ENCODE measurements around the gene LMO2.

Gene LMO2

GRCh38 chr11:33889821-33890378, 2.0 kb downstream of the LMO2 start:
- DNase-seq: no peak
- H3K4me3 ChIP-seq (ENCODE audit: insufficient read depth, low read depth, low read length, poor library complexity, severe bottlenecking): no peak overlapping the region
- peaks cover 6% of the 10 kb centered on the region for H3K27me3 ChIP-seq (replicated peaks; ENCODE audit: control insufficient read depth, insufficient read depth, low read length, poor library complexity, severe bottlenecking)
- H3K9me3 ChIP-seq (ENCODE audit: control insufficient read depth, low read length): no peaks in the 10 kb centered on the region
- H3K4me1 ChIP-seq (ENCODE audit: control insufficient read depth, insufficient read depth, low read length, poor library complexity, severe bottlenecking): peaks cover 15% of the 10 kb centered on the region
- H3K36me3 ChIP-seq (ENCODE audit: control insufficient read depth, insufficient read depth, low read length): no peaks in the 10 kb centered on the region
- H3K27ac ChIP-seq (ENCODE audit: insufficient read depth, low read length, poor library complexity, severe bottlenecking): no peak overlapping the region

DNA sequence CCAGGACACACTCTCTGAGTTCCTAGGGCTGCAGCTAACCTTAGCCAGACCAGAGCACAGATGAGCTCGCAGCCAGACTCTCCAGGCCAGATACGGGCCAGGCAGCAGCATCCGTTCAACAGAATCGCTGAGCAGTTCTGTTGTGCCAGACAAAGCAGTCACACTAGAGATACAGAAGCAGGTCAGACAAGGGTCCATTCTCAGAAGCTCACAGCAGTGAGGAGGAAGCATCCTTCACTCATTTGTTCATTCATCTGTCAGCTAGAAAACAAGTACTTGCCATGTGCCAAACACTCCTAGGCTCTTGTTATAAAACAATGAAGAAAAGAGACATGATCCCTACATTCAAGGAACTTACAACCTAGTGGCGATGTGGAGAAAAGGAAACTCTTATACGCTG, 2.6 kb downstream of the LMO2 start:
- no peak overlapping the region for H3K4me3 ChIP-seq (ENCODE audit: insufficient read depth, low read depth, low read length, poor library complexity, severe bottlenecking)
- H3K36me3 ChIP-seq (ENCODE audit: control insufficient read depth, insufficient read depth, low read length): no peaks in the 10 kb centered on the region
- DNase-seq: no peak
- H3K27ac ChIP-seq (ENCODE audit: insufficient read depth, low read length, poor library complexity, severe bottlenecking): no peak overlapping the region
- H3K27me3 ChIP-seq (replicated peaks; ENCODE audit: control insufficient read depth, insufficient read depth, low read length, poor library complexity, severe bottlenecking): peaks cover 8% of the 10 kb centered on the region
- no peaks in the 10 kb centered on the region for H3K9me3 ChIP-seq (ENCODE audit: control insufficient read depth, low read length)
- peaks cover 13% of the 10 kb centered on the region for H3K4me1 ChIP-seq (ENCODE audit: control insufficient read depth, insufficient read depth, low read length, poor library complexity, severe bottlenecking)

DNA sequence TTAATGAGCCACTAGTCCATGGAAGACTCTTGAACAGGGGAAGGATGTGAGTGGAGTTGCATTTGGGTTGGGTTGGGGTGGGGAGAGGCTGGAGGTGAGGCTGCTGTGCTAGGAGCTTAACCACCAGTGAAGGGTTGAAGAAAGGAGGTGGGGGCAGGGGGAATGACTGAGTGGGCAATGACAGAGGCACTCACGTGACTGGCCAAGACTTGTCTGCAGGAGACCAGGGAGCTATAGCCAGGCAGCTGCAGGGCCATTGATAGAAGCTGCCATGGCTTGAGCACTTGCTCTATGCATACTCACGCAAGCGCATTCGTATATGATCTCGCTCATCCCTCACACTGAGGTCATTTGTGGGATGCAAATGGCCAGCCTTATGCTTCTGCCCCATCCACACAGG, 4.0 kb downstream of the LMO2 start:
- H3K9me3 ChIP-seq (ENCODE audit: control insufficient read depth, low read length): no peaks in the 10 kb centered on the region
- no peak overlapping the region for H3K4me3 ChIP-seq (ENCODE audit: insufficient read depth, low read depth, low read length, poor library complexity, severe bottlenecking)
- H3K36me3 ChIP-seq (ENCODE audit: control insufficient read depth, insufficient read depth, low read length): no peaks in the 10 kb centered on the region
- H3K27me3 ChIP-seq (replicated peaks; ENCODE audit: control insufficient read depth, insufficient read depth, low read length, poor library complexity, severe bottlenecking): peaks cover 14% of the 10 kb centered on the region
- H3K27ac ChIP-seq (ENCODE audit: insufficient read depth, low read length, poor library complexity, severe bottlenecking): no peak overlapping the region
- no peaks in the 10 kb centered on the region for H3K4me1 ChIP-seq (ENCODE audit: control insufficient read depth, insufficient read depth, low read length, poor library complexity, severe bottlenecking)
- no peak for DNase-seq

DNA sequence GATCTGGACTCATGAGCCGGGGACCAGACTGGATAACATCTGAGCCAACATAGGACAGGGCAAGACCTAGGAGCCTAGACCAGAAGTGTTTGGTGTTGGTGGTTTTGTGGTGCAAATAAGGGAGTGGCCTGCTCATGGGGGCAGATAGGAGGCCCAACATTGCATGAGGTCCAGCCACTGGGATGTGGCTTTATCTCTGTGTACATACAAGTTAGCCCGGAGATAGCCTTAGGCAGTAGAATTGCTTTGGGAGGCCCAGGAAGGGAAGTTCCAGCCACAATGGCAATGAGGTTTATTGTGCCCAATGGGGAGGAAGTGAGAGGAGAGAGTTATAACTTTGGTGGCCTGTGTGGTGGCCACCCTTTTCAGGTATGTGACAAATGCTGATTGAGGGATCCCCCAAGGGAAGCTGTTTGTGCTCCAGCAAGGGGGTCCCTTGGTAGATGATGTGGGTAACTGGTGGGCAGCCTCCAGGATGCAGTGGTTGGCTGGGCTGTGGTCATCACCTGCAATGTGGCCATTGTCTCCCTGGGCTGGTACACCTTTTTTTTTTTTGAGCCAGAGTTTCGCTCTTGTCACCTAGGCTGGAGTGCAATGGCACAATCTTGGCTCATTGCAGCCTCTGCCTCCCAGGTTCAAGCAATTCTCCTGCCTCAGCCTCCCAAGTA, 6.4 kb downstream of the LMO2 start:
- Histone ChIP-seq H3K4me3 (ENCODE audit: insufficient read depth, low read depth, low read length, poor library complexity, severe bottlenecking) (no peak overlapping the region), H3K27me3 (replicated peaks; ENCODE audit: control insufficient read depth, insufficient read depth, low read length, poor library complexity, severe bottlenecking) (peaks cover 14% of the 10 kb centered on the region), H3K27ac (ENCODE audit: insufficient read depth, low read length, poor library complexity, severe bottlenecking) (no peak overlapping the region), H3K4me1 (ENCODE audit: control insufficient read depth, insufficient read depth, low read length, poor library complexity, severe bottlenecking) (no peaks in the 10 kb centered on the region), H3K36me3 (ENCODE audit: control insufficient read depth, insufficient read depth, low read length) (no peaks in the 10 kb centered on the region), H3K9me3 (ENCODE audit: control insufficient read depth, low read length) (no peaks in the 10 kb centered on the region)
- DNase-seq: no peak

GRCh38 chr11:33884601-33885000, 7.3 kb downstream of the LMO2 start:
- Histone ChIP-seq H3K4me1 (ENCODE audit: control insufficient read depth, insufficient read depth, low read length, poor library complexity, severe bottlenecking) (no peaks in the 10 kb centered on the region), H3K27ac (ENCODE audit: insufficient read depth, low read length, poor library complexity, severe bottlenecking) (no peak overlapping the region), H3K36me3 (ENCODE audit: control insufficient read depth, insufficient read depth, low read length) (no peaks in the 10 kb centered on the region), H3K27me3 (replicated peaks; ENCODE audit: control insufficient read depth, insufficient read depth, low read length, poor library complexity, severe bottlenecking) (peaks cover 12% of the 10 kb centered on the region), H3K4me3 (ENCODE audit: insufficient read depth, low read depth, low read length, poor library complexity, severe bottlenecking) (no peak overlapping the region), H3K9me3 (ENCODE audit: control insufficient read depth, low read length) (no peaks in the 10 kb centered on the region)
- DNase-seq: no peak

DNA sequence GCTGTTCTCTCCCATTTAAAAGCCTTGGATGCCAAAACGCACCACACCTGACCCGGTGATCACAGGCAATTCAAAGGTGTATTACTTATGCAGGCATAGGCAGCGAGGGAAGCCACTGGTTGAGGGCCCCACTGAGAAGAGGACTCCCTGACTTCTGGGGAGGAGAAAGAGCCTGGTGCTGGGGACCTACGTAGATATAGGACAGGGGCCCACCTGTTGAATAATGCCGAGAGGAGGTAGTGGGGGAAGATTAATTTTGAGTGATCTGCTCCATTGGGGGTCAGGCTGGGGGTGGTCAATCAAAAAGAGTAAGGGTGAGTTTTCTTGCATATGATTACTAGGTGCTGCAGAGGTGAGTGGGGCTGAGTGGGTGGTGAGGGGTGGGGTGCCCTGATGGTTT, 7.8 kb downstream of the LMO2 start:
- Histone ChIP-seq H3K4me1 (ENCODE audit: control insufficient read depth, insufficient read depth, low read length, poor library complexity, severe bottlenecking) (no peaks in the 10 kb centered on the region), H3K36me3 (ENCODE audit: control insufficient read depth, insufficient read depth, low read length) (no peaks in the 10 kb centered on the region), H3K27ac (ENCODE audit: insufficient read depth, low read length, poor library complexity, severe bottlenecking) (no peak overlapping the region), H3K9me3 (ENCODE audit: control insufficient read depth, low read length) (no peaks in the 10 kb centered on the region), H3K27me3 (replicated peaks; ENCODE audit: control insufficient read depth, insufficient read depth, low read length, poor library complexity, severe bottlenecking) (peaks cover 8% of the 10 kb centered on the region), H3K4me3 (ENCODE audit: insufficient read depth, low read depth, low read length, poor library complexity, severe bottlenecking) (no peak overlapping the region)
- DNase-seq: no peak

DNA sequence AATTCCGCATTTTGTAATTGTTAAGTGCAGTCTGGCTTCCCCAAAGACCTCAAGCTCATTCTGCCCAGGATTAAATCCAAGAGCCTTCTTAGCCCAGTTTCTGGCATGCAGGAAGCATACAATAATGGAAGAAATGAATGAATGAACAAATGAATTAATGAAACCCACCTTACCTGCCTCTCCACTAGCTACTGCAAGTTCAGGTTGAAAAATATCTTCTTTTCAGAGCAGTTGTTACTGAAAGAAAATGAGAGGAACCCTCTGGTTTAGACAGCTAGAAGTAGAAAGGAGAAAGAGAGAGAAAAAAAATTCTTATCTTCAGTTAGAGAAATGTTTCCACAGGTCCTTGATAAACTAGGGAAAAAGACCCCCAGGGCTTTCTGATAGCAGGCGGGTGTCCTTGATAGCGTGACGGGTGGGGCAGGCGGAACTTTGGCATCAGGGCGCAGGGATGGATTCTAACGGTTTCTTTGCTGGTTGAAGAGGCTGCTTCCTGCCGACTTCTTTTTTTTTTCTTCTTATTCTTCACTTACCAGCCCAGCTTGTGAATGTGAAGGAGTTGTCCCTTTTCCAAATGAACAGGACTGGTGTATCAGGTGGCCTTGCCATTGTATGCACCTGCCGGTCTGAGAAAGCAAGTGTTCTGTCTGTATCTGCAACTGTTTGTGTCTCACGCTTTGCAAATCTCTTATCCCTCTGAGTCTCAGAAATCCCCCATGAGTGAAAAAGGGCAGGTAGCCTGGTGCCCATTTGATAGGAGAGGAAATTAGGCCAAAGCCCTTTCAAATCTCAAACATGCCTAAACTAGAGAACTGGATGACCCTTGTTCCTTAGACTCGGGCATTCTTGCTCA, 10.0 kb downstream of the LMO2 start:
- no peak overlapping the region for H3K27ac ChIP-seq (ENCODE audit: insufficient read depth, low read length, poor library complexity, severe bottlenecking)
- H3K36me3 ChIP-seq (ENCODE audit: control insufficient read depth, insufficient read depth, low read length): no peaks in the 10 kb centered on the region
- no peaks in the 10 kb centered on the region for H3K4me1 ChIP-seq (ENCODE audit: control insufficient read depth, insufficient read depth, low read length, poor library complexity, severe bottlenecking)
- H3K27me3 ChIP-seq (replicated peaks; ENCODE audit: control insufficient read depth, insufficient read depth, low read length, poor library complexity, severe bottlenecking): peaks cover 8% of the 10 kb centered on the region
- DNase-seq: no peak
- H3K9me3 ChIP-seq (ENCODE audit: control insufficient read depth, low read length): no peaks in the 10 kb centered on the region
- H3K4me3 ChIP-seq (ENCODE audit: insufficient read depth, low read depth, low read length, poor library complexity, severe bottlenecking): no peak overlapping the region

GRCh38 chr11:33880979-33881378, 10.9 kb downstream of the LMO2 start:
- no peaks in the 10 kb centered on the region for H3K4me1 ChIP-seq (ENCODE audit: control insufficient read depth, insufficient read depth, low read length, poor library complexity, severe bottlenecking)
- no peaks in the 10 kb centered on the region for H3K9me3 ChIP-seq (ENCODE audit: control insufficient read depth, low read length)
- peaks cover 8% of the 10 kb centered on the region for H3K27me3 ChIP-seq (replicated peaks; ENCODE audit: control insufficient read depth, insufficient read depth, low read length, poor library complexity, severe bottlenecking)
- no peak overlapping the region for H3K4me3 ChIP-seq (ENCODE audit: insufficient read depth, low read depth, low read length, poor library complexity, severe bottlenecking)
- H3K27ac ChIP-seq (ENCODE audit: insufficient read depth, low read length, poor library complexity, severe bottlenecking): no peak overlapping the region
- H3K36me3 ChIP-seq (ENCODE audit: control insufficient read depth, insufficient read depth, low read length): no peaks in the 10 kb centered on the region
- DNase-seq: no peak

DNA sequence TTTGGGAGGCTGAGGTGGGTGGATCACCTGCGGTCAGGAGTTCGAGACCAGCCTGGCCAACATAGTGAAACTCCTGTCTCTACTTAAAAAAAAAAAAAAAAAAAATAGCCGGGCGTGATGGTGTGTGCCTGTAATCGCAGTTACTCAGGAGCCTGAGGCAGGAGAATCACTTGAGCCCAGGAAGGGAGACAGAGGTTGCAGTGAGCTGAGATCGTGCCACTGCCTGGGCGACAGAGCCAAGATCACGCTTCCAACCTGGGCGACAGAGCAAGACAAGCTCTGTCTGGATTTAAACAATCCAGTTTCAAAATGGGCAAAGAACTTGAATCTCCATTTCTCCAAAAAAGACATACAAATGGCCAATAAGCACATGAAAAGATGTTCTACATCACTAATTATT, 12.5 kb downstream of the LMO2 start:
- no peak for DNase-seq

GRCh38 chr11:33877038-33877437, 14.8 kb downstream of the LMO2 start:
- DNase-seq: no peak
- Histone ChIP-seq H3K4me3 (ENCODE audit: insufficient read depth, low read depth, low read length, poor library complexity, severe bottlenecking) (no peak overlapping the region), H3K27ac (ENCODE audit: insufficient read depth, low read length, poor library complexity, severe bottlenecking) (no peak overlapping the region), H3K4me1 (ENCODE audit: control insufficient read depth, insufficient read depth, low read length, poor library complexity, severe bottlenecking) (no peaks in the 10 kb centered on the region), H3K27me3 (replicated peaks; ENCODE audit: control insufficient read depth, insufficient read depth, low read length, poor library complexity, severe bottlenecking) (no peaks in the 10 kb centered on the region), H3K36me3 (ENCODE audit: control insufficient read depth, insufficient read depth, low read length) (no peaks in the 10 kb centered on the region), H3K9me3 (ENCODE audit: control insufficient read depth, low read length) (no peaks in the 10 kb centered on the region)

More for the DNA sequence above, 12.5 kb downstream of the LMO2 start:
- no peak overlapping the region for H3K4me3 ChIP-seq (ENCODE audit: insufficient read depth, low read depth, low read length, poor library complexity, severe bottlenecking)
- H3K27me3 ChIP-seq (replicated peaks; ENCODE audit: control insufficient read depth, insufficient read depth, low read length, poor library complexity, severe bottlenecking): peaks cover 6% of the 10 kb centered on the region
- no peaks in the 10 kb centered on the region for H3K4me1 ChIP-seq (ENCODE audit: control insufficient read depth, insufficient read depth, low read length, poor library complexity, severe bottlenecking)
- no peaks in the 10 kb centered on the region for H3K9me3 ChIP-seq (ENCODE audit: control insufficient read depth, low read length)
- no peaks in the 10 kb centered on the region for H3K36me3 ChIP-seq (ENCODE audit: control insufficient read depth, insufficient read depth, low read length)
- no peak overlapping the region for H3K27ac ChIP-seq (ENCODE audit: insufficient read depth, low read length, poor library complexity, severe bottlenecking)
